Measurements from ENCODE around the gene ZNF326.
A peak's percentile ranks its signal among the peaks of the same experiment; 100 is the strongest.

- TF ChIP-seq CHD2 (IDR thresholded peaks at IDR 0.05; ENCODE audit: borderline replicate concordance, low read depth, low read length) (no peak), TCF7 (IDR thresholded peaks at IDR 0.05; ENCODE audit: borderline replicate concordance) (no peak), CTCF (IDR thresholded peaks at IDR 0.05 in 2 of 3, conservative IDR thresholded peaks at IDR 0.05 in 1 of 3; ENCODE audit: control insufficient read depth in 2 of 3, extremely low read depth in 1 of 3, insufficient read depth in 1 of 3, low read depth in 3 of 3, low read length in 3 of 3) (peak; percentile 78 to 92 (median 88); a peak in 5 of 6 replicates), CEBPB (IDR thresholded peaks at IDR 0.05; ENCODE audit: borderline replicate concordance in 1 of 2, low read depth in 2 of 2, low read length in 2 of 2) (no peak), HDAC2 (IDR thresholded peaks at IDR 0.05) (no peak), MAX (IDR thresholded peaks at IDR 0.05; ENCODE audit: low read depth, low read length) (no peak), SMC3 (IDR thresholded peaks at IDR 0.05; ENCODE audit: borderline replicate concordance, low read length) (peak; percentile 94), ESRRA (IDR thresholded peaks at IDR 0.05; ENCODE audit: low read length) (no peak), EZH2 (IDR thresholded peaks at IDR 0.05; ENCODE audit: borderline replicate concordance, control insufficient read depth, low read depth, low read length) (no peak), POLR2AphosphoS5 (IDR thresholded peaks at IDR 0.05; ENCODE audit: low read length) (no peak), ZZZ3 (IDR thresholded peaks at IDR 0.05; ENCODE audit: control insufficient read depth, insufficient read length, low read depth) (no peak), PAX8 (IDR thresholded peaks at IDR 0.05) (no peak), STAT3 (IDR thresholded peaks at IDR 0.05; ENCODE audit: low read depth, low read length) (no peak), ASH2L (IDR thresholded peaks at IDR 0.05; ENCODE audit: borderline replicate concordance, low read depth) (no peak)
These were observed 7.6 kb upstream of the ZNF326 start for GRCh38 chr1:89987159-89987819.
